GM21529 (cell line): ENCODE data around the gene ZCCHC13.
"Not testable (repeated sequence)": the region's sequence is repeated elsewhere in the genome, so short reads cannot be mapped to it uniquely, and the experiment has no call there.

Experiments
- ATAC-seq: cut with Tn5 transposase; IDR thresholded peaks from one replicate; pipeline ENCODE4 v1.9.1; 2021; ENCODE audit not compliant: unreplicated experiment

Gene ZCCHC13

DNA sequence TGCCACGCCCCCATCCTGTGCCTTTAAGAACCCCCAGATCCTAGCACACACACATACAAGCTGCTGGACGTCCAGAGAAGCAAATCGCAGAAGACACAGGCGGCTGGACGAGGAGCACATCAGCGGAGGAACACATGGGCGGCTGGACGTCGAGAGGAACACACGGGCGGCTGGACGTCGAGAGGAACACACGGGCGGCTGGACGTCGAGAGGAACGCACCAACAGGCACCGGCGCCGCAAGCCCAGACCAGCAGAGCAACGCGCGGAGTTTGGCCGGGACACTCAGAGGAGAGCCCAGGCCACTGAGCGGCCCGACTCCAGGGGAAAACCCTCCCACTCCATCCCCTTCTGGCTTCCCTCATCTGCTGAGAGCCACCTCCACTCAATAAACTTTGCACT lies 17.2 kb downstream of the ZCCHC13 start:
- no peak for ATAC-seq

DNA sequence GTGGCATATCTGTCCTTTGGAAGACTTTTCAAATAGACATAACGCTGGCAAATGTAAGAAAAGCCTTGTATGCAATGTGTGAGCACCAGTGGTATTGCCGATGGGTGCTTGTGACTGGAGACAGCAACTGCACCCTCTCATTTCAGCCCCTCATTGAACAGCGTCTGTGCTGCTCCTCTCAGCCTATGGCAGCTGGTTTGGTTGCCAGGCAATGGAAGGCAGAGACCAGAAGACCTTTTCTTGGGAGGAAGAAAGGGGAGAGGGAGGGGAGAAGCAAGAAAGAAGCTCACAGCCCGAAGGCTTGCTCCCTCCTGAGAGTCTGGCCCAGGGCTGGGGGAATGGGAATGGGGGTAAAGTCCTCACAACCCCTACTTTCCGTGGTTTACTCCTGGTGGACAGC lies 20.2 kb downstream of the ZCCHC13 start:
- ATAC-seq = no peak

DNA sequence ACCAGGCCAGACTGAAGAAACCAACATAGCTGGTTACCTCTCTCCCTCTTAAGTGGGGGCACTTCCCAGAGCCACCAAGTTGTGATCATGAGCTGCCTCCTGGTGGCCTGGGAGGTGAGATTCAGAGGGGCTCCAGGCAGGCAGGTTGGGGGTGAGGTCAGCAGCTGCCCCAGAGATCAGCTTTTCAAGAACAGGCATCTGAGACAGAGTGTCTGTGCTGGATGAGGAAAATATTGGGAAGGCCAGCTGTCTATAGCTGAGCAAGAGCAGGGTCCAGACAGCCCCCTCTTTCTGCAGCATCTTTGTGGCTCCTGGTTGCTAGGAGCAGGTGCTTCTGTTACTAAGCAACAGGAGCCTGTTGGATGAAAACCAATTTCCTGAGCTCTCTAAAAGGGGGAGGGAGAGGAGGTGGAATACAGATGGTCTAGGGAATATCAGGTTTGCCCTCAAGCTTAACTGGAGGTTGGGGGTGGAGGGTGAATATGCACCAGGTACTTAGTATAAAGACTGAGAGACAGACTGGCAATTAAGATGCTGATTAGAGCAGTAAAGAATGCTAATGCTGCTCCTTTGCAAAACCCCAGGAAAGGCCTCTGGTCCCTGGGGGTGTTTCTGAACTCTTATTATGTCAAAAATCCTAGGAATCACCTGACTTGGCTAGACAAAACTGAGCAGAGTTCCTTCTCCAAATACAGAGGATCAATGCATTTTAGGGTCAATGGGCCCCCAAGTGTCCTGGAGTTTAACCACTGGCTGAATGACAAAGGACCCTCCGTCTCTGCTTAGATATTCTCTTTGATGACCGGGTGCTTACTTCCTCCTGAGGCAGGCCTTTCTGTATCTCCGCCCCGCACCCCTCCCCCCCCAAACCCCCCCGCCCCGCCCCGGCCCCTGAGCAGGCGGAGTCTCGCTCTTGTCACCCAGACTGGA lies 21.4 kb downstream of the ZCCHC13 start:
- no peak for ATAC-seq

DNA sequence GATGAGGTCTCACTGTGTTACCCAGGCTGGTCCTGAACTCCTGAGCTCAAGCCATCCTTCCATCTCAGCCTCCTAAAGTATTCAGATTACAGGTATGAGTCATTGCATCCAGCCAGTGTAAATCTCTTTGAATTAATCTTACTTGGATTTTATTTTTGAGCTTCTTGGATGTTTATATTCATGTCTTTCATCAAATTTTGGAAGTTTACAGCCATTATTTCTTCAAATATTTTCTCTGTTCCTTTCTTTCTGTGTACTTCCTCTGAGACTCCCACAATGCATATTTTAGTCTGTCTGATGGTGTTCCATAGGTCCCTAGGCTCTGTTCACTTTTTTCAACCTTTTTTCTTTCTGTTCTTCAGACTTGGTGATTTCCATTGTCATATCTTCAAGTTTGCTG lies 34.9 kb downstream of the ZCCHC13 start:
- ATAC-seq = no peak

DNA sequence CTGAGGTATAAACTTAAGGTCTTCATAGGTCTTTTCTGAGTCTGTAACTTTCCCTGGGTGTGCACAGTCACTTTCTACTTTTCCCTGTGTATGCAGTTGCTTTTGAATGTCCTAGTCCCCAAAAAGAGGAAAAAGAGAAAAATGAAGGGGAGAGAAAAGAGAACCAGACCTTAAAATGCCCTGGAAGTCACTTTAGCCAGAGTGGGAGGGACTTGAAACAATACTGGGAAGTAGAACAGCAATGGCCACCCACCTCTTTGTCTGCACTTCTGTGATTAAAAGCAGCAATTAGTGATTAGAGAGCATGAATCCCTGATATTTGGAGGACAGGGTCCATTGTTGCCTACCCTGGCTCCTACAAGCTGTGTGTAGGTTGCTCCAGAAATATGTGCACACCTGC lies 36.1 kb downstream of the ZCCHC13 start:
- no peak for ATAC-seq

DNA sequence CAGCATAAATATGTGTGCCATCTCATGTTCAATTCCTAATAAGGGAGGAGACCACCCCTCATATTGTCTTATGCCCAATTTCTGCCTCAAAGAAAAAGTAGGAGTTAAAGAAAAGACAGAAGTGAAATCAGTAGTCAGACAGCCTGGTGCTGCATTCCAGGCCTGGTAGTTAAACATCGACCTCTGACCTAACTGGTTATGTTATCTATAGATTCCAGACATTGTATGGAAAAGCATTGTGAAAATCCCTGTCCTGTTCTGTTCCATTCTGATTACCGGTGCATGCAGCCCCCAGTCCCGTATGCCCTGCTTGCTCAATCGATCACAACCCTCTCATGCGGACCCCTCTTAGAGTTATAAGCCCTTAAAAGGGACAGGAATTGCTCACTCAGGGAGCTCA lies 38.2 kb downstream of the ZCCHC13 start:
- ATAC-seq = not testable (repeated sequence)

DNA sequence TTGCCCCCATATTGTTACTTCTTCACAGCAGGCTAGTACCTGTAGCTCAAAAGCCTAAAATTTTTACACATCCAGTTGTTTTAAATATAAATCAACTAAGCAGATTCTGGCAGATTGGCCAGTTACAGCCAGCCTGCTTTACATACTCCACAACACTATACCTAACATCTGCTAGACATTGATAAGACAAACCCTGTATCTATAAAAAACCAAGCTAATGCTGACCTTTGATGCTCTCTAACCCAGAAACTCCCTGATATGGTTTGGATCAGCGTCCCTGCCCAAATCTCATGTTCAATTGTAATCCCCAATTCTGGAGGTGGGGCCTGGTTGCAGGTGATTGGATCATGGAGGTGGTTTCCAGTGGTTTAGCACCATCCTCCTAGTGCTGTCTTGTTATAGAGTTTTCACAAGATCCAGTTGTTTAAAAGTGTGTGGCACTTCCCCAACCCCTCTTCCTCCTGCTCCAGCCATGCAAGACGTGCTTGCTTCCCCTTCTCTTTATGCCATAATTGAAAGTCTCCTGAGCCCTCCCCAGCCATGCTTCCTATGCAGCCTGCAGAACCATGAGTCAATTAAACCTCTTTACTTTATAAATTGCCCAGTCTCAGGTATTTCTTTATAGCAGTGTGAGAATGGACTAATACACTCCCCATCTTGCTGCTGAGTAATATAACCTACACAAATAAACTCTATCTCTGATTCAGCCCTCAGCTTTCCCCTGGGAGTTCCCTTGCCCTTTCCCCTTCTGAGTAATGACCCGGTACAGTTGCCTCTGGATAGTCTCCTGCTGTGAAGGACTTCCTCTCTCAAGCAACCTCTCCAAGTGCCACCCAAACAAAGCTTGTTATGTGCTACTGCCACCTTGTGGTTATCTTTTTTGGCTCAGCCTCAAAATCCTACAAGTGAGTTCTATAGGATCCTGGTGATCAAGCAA lies 39.6 kb downstream of the ZCCHC13 start:
- peak; percentile 86 for ATAC-seq

DNA sequence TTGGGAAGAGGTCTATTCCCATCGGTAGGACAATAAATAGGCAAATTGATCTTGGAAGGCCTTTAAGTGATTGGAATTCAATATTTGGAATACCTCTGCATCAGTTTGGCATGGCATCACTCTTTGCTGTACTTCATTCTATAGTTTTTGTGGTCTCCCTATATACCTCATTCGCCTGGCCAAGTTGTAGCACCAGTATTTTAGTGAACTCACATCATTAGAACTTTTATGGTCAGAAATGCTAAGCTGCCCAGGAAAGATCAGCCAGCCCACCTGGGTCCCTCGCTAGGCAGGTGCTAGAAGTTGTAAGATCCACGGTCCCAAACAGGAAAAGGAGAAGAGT lies 40.3 kb downstream of the ZCCHC13 start:
- peak; percentile 22 for ATAC-seq

DNA sequence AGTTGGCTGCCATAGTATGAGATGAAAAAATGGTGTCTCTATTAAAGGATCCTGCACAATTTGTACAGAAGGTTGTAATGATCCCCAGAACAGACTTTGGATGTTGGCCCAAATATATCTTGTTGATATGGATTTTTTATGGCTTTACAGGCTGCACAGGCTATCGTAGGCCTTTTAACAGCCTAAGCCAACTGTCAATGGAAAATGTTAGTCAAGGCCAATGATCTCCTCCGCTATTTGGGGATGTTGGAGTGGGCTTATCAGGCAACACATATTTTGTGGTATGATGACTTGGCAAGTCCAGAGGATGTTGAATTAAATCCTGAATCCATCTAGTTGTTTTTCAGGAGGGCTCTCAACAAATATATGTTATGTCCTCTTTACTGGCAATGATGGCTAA lies 42.1 kb downstream of the ZCCHC13 start:
- ATAC-seq = no peak

DNA sequence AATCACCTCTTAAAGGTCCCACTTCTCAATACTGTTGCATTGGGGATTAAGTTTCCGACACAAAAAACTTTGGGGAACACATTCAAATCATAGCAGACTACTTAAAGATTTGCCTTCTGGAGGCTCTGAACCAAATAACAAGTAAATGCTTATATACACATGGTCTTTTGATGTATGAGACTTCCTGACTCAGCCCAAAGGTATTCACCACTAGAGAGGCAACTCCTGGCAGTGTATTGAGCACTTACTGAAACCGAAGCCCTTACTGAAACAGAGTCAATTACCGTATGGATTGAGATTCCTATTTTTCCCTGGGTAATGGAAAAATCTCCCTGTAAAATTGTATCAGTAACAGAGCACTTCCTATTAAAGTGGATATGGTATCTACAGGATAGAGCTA lies 45.4 kb downstream of the ZCCHC13 start:
- no peak for ATAC-seq

DNA sequence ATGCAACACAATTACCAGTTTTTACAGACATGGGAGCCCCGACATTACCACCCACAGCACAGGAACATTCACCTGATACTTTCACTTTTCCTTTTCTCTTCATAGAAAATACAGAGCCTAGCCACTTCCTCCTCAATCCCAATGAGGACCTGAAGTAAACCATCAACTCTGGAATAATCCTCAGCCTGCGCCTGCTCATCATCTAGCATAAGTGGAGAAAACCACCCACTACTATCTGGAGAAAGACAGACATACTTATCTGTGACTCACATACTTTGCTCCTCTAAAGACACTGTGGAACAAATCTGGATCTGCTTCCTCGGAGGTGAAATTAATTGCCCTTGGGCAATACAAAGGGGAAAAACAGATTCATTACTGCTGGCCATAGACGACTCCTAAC lies 47.8 kb downstream of the ZCCHC13 start:
- no peak for ATAC-seq

DNA sequence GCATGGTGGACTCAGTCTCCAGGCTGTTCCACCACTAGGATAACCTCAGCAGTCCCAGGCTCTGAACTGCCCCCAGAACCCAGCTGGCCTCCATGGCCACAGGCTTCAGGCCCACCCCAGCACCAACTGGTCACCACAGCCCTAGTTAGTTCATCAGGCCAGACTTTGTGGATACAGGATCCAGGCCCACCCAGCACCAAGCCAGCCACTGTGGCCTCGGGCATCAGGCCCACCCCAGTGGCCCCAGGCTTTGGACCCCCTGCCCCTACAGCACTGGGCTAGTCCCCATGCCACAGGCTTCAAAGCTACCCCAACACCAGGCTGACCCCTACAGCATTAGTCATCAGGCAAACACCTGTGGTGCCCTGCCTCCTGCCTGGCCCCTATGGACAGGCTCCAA lies 50.0 kb downstream of the ZCCHC13 start:
- no peak for ATAC-seq
